ENCODE data around the gene CIDEA. TPM values are rescaled to one million over a fixed set of nuclear protein-coding genes. Genes with fewer than 3 reads are reported as not detected.

The CIDEA gene
- total RNA-seq, 1 donor from 2014 or later: not detected

GRCh38 chr18:12283256-12283655 is 29.1 kb downstream of the CIDEA start:
- Mint-ChIP-seq H3K9me3 (no peaks in the 10 kb centered on the region), H3K4me3 (ENCODE audit: low read depth) (no peak overlapping the region), H3K27me3 (ENCODE audit: low read depth) (peaks cover 29% of the 10 kb centered on the region), H3K4me1 (ENCODE audit: low read depth) (no peaks in the 10 kb centered on the region), H3K36me3 (ENCODE audit: low read depth) (no peaks in the 10 kb centered on the region), H3K27ac (no peak overlapping the region)
- no peak for DNase-seq (ENCODE audit: low spot score)
- intact Hi-C loops (cut with micrococcal nuclease): no loop called here

- Mint-ChIP-seq H3K9me3 (no peaks in the 10 kb centered on the region), H3K4me1 (ENCODE audit: low read depth) (no peaks in the 10 kb centered on the region), H3K36me3 (ENCODE audit: low read depth) (no peaks in the 10 kb centered on the region), H3K4me3 (ENCODE audit: low read depth) (no peak overlapping the region), H3K27ac (no peak overlapping the region), H3K27me3 (ENCODE audit: low read depth) (peaks cover 33% of the 10 kb centered on the region)
- no peak for DNase-seq (ENCODE audit: low spot score)
- intact Hi-C loops (cut with micrococcal nuclease): no loop called here
Observed at GRCh38 chr18:12283666-12284065, 29.5 kb downstream of the CIDEA start.

- peaks cover 51% of the 10 kb centered on the region for H3K27me3 Mint-ChIP-seq (ENCODE audit: low read depth)
- no peaks in the 10 kb centered on the region for H3K4me1 Mint-ChIP-seq (ENCODE audit: low read depth)
- no peaks in the 10 kb centered on the region for H3K9me3 Mint-ChIP-seq
- no peak for DNase-seq (ENCODE audit: low spot score)
- intact Hi-C loops (cut with micrococcal nuclease): no loop called here
- H3K27ac Mint-ChIP-seq: no peak overlapping the region
- H3K4me3 Mint-ChIP-seq (ENCODE audit: low read depth): no peak overlapping the region
- no peaks in the 10 kb centered on the region for H3K36me3 Mint-ChIP-seq (ENCODE audit: low read depth)
Observed at GRCh38 chr18:12287131-12287681, 33.0 kb downstream of the CIDEA start.

GRCh38 chr18:12287684-12288402 is 33.7 kb downstream of the CIDEA start:
- intact Hi-C loops (cut with micrococcal nuclease): no loop called here
- Mint-ChIP-seq H3K4me1 (ENCODE audit: low read depth) (no peaks in the 10 kb centered on the region), H3K4me3 (ENCODE audit: low read depth) (peak overlapping the region; percentile 7), H3K9me3 (no peaks in the 10 kb centered on the region), H3K27ac (no peak overlapping the region), H3K27me3 (ENCODE audit: low read depth) (peaks cover 51% of the 10 kb centered on the region), H3K36me3 (ENCODE audit: low read depth) (no peaks in the 10 kb centered on the region)
- no peak for DNase-seq (ENCODE audit: low spot score)

GRCh38 chr18:12288403-12288755 is 34.2 kb downstream of the CIDEA start:
- Mint-ChIP-seq H3K27ac (no peak overlapping the region), H3K36me3 (ENCODE audit: low read depth) (no peaks in the 10 kb centered on the region), H3K4me1 (ENCODE audit: low read depth) (no peaks in the 10 kb centered on the region), H3K4me3 (ENCODE audit: low read depth) (no peak overlapping the region), H3K27me3 (ENCODE audit: low read depth) (peaks cover 51% of the 10 kb centered on the region), H3K9me3 (no peaks in the 10 kb centered on the region)
- DNase-seq (ENCODE audit: low spot score): no peak
- intact Hi-C loops (cut with micrococcal nuclease): no loop called here

GRCh38 chr18:12290086-12290485 is 35.9 kb downstream of the CIDEA start:
- H3K9me3 Mint-ChIP-seq: no peaks in the 10 kb centered on the region
- H3K4me1 Mint-ChIP-seq (ENCODE audit: low read depth): no peaks in the 10 kb centered on the region
- H3K27ac Mint-ChIP-seq: no peak overlapping the region
- peaks cover 38% of the 10 kb centered on the region for H3K27me3 Mint-ChIP-seq (ENCODE audit: low read depth)
- no peak overlapping the region for H3K4me3 Mint-ChIP-seq (ENCODE audit: low read depth)
- intact Hi-C loops (cut with micrococcal nuclease): no loop called here
- no peak for DNase-seq (ENCODE audit: low spot score)
- no peaks in the 10 kb centered on the region for H3K36me3 Mint-ChIP-seq (ENCODE audit: low read depth)

GRCh38 chr18:12291161-12291560 is 37.0 kb downstream of the CIDEA start:
- DNase-seq (ENCODE audit: low spot score): no peak
- intact Hi-C loops (cut with micrococcal nuclease): no loop called here
- Mint-ChIP-seq H3K27ac (no peak overlapping the region), H3K4me1 (ENCODE audit: low read depth) (peaks cover 1% of the 10 kb centered on the region), H3K27me3 (ENCODE audit: low read depth) (peaks cover 34% of the 10 kb centered on the region), H3K9me3 (no peaks in the 10 kb centered on the region), H3K4me3 (ENCODE audit: low read depth) (no peak overlapping the region), H3K36me3 (ENCODE audit: low read depth) (no peaks in the 10 kb centered on the region)

GRCh38 chr18:12291690-12292089 is 37.5 kb downstream of the CIDEA start:
- Mint-ChIP-seq H3K9me3 (no peaks in the 10 kb centered on the region), H3K4me3 (ENCODE audit: low read depth) (no peak overlapping the region), H3K4me1 (ENCODE audit: low read depth) (peaks cover 1% of the 10 kb centered on the region), H3K36me3 (ENCODE audit: low read depth) (no peaks in the 10 kb centered on the region), H3K27me3 (ENCODE audit: low read depth) (peaks cover 31% of the 10 kb centered on the region), H3K27ac (no peak overlapping the region)
- DNase-seq (ENCODE audit: low spot score): no peak
- intact Hi-C loops (cut with micrococcal nuclease): no loop called here

- H3K4me1 Mint-ChIP-seq (ENCODE audit: low read depth): peaks cover 1% of the 10 kb centered on the region
- no peak for DNase-seq (ENCODE audit: low spot score)
- H3K27me3 Mint-ChIP-seq (ENCODE audit: low read depth): peaks cover 25% of the 10 kb centered on the region
- H3K4me3 Mint-ChIP-seq (ENCODE audit: low read depth): no peak overlapping the region
- no peak overlapping the region for H3K27ac Mint-ChIP-seq
- H3K36me3 Mint-ChIP-seq (ENCODE audit: low read depth): no peaks in the 10 kb centered on the region
- intact Hi-C loops (cut with micrococcal nuclease): no loop called here
- H3K9me3 Mint-ChIP-seq: no peaks in the 10 kb centered on the region
Observed at GRCh38 chr18:12293831-12294230, 39.7 kb downstream of the CIDEA start.

GRCh38 chr18:12295389-12296086 is 41.4 kb downstream of the CIDEA start:
- Mint-ChIP-seq H3K36me3 (ENCODE audit: low read depth) (no peaks in the 10 kb centered on the region), H3K4me1 (ENCODE audit: low read depth) (peaks cover 1% of the 10 kb centered on the region), H3K27ac (no peak overlapping the region), H3K27me3 (ENCODE audit: low read depth) (peaks cover 18% of the 10 kb centered on the region), H3K9me3 (no peaks in the 10 kb centered on the region), H3K4me3 (ENCODE audit: low read depth) (no peak overlapping the region)
- no peak for DNase-seq (ENCODE audit: low spot score)
- intact Hi-C loops (cut with micrococcal nuclease): no loop called here

GRCh38 chr18:12296087-12296403 is 41.9 kb downstream of the CIDEA start:
- no peaks in the 10 kb centered on the region for H3K9me3 Mint-ChIP-seq
- peaks cover 1% of the 10 kb centered on the region for H3K4me1 Mint-ChIP-seq (ENCODE audit: low read depth)
- DNase-seq (ENCODE audit: low spot score): no peak
- no peak overlapping the region for H3K27ac Mint-ChIP-seq
- peaks cover 21% of the 10 kb centered on the region for H3K27me3 Mint-ChIP-seq (ENCODE audit: low read depth)
- intact Hi-C loops (cut with micrococcal nuclease): no loop called here
- H3K4me3 Mint-ChIP-seq (ENCODE audit: low read depth): no peak overlapping the region
- no peaks in the 10 kb centered on the region for H3K36me3 Mint-ChIP-seq (ENCODE audit: low read depth)

GRCh38 chr18:12296457-12296856 is 42.3 kb downstream of the CIDEA start:
- no peaks in the 10 kb centered on the region for H3K9me3 Mint-ChIP-seq
- H3K36me3 Mint-ChIP-seq (ENCODE audit: low read depth): no peaks in the 10 kb centered on the region
- intact Hi-C loops (cut with micrococcal nuclease): no loop called here
- H3K4me3 Mint-ChIP-seq (ENCODE audit: low read depth): no peak overlapping the region
- H3K4me1 Mint-ChIP-seq (ENCODE audit: low read depth): peaks cover 1% of the 10 kb centered on the region
- H3K27ac Mint-ChIP-seq: no peak overlapping the region
- no peak for DNase-seq (ENCODE audit: low spot score)
- H3K27me3 Mint-ChIP-seq (ENCODE audit: low read depth): peaks cover 22% of the 10 kb centered on the region

- intact Hi-C loops (cut with micrococcal nuclease): no loop called here
Observed at GRCh38 chr18:12299862-12300261, 45.7 kb downstream of the CIDEA start.

More at GRCh38 chr18:12299862-12300261, 45.7 kb downstream of the CIDEA start:
- Mint-ChIP-seq H3K27ac (no peak overlapping the region), H3K27me3 (ENCODE audit: low read depth) (peaks cover 28% of the 10 kb centered on the region), H3K4me3 (ENCODE audit: low read depth) (no peak overlapping the region), H3K4me1 (ENCODE audit: low read depth) (peaks cover 1% of the 10 kb centered on the region), H3K36me3 (ENCODE audit: low read depth) (no peaks in the 10 kb centered on the region), H3K9me3 (no peaks in the 10 kb centered on the region)
- no peak for DNase-seq (ENCODE audit: low spot score)

Measured in activated T-helper 2 cell treated with anti-CD3 and anti-CD28 coated beads, Interferon-gamma antibody, Interleukin-2, Interleukin-4, amounts not matched to agents 10 μg/mL and 5 μg/mL and 100 μg/mL, durations not matched to agents 14 hours and 24 hours and 36 hours (primary cell).